Epithelial cell of proximal tubule (primary cell): ENCODE data around the gene RMRP. TPM values are rescaled to one million over a fixed set of nuclear protein-coding genes. Genes with fewer than 3 reads are reported as not detected.

Source experiments
- DNase-seq: peaks from one replicate; pipeline ENCODE4 v3.0.0-alpha.2; 2011; ENCODE audit warnings: low read depth
- H3K4me3 ChIP-seq: 2 replicates; pipeline ENCODE4 v1.5.1; 2011; ENCODE audit warnings: low read depth, mild to moderate bottlenecking, low read length
- CTCF ChIP-seq: conservative IDR thresholded peaks from 2 replicates; pipeline ENCODE4 v1.5.1; 2012; ENCODE audit warnings: low read depth, mild to moderate bottlenecking, low read length
- total RNA-seq: library from RNA; depleted of rRNA; stranded (reverse); fragments of >200 nt; gene quantifications from 2 replicates; pipeline ENCODE4 v1.2.3, GENCODE V29; 2015

RMRP gene
- total RNA-seq, 1 donor from 2014 or later, result 3,154 TPM

- TF ChIP-seq CTCF, result no peak
- DNase-seq, result no peak
- H3K4me3 ChIP-seq, result peak overlapping the region; percentile 78
Measured at GRCh38 chr9:35691334-35691650, 33.5 kb upstream of the RMRP start.

DNA sequence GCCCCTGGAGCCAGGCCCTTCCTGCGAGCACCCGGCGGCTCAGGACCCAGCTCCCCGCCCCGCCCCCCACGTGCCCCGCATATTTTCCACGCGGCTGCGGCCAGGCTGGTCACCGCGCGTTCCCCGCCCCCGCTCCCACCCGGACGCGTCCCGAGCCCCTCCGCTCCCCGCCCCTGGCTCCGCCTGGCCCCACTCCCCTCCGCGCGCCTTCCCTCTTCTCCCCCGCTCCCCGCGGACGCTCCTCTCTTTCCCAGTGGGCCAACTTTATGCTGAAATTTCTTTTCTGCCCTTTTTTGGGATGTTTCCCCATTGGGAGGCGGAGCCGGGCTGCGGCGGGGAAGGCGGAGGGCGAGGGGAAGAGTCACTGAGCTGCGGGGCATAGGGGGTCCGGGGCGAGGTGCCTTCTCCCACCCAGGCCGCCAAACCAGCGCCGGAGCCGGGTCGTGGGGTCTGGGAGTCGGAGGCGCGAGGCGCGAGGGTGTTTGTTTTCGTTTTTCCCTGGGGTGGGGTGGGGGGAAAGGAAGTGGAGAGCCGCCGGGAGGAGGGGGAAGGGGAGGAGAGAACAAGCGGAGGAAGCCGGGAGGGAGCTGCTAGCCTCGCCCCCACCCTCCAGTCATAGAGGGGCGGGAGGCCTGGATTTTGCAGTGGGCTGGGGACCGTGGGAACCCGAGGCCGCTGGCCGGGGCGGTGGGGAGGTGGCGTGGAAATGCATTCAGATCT, 33.0 kb upstream of the RMRP start:
- no peak for TF ChIP-seq CTCF
- DNase-seq, result no peak
- peak overlapping the region; percentile 78 for H3K4me3 ChIP-seq

DNA sequence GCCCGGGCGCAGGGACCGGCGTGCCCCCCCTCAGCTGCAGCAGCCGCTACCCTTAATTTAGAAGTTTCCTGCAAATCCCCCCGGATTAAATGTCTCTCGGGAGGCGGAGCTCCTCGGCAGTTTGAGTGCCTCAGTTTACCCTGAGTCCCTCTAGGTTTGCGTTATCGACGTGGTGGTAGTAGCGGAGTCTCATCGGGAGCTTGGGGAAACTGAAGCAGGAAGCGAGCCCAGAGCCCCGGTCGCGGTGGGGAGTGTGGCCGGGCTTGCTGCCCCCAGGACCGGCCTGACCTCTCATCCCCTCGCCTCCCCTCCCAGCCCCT, 32.4 kb upstream of the RMRP start:
- no peak for DNase-seq

DNA sequence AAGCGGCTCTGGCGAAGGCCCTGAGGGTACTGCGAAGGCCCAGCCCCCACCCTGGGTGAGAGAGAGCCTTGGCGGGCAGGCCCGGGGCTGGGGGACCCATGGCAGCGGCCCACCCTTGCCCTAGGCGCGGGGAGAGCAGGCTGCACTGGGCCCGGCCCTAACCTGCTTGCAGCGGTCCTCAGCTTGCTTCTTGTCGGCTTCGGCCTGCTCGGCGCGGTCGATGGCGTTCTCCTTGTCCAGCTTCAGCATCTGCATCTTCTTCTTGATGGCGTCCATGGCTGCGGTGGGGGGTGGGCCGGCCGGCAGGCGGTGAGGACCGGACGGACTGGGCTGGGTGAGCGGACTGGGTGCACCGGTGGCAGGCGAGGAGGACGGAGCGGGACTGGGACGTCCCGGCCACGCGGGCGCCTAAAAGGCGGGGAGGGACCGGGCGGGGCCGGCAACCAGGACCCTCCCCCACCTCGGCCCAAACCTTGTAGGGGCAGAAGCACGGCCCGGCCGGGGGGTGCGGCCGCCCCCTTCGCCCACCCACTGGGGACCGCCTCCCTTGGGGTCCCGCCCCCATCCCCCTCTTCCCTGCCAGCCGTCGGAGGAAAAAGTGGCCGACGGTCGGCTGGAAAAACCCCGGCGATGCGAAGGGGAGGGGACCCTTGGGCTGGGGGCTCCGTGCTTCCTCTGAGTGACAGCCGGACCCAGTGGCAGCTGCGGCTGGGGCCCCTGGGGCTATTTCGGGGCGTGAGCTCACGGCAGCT, 31.9 kb upstream of the RMRP start, which contains the start of gene TPM2:
TSS of gene TPM2 (minus strand) at position 384 of the 752 bp plus-strand sequence. CDS start at position 276, 108 bp downstream.
- no peak for TF ChIP-seq CTCF
- no peak for DNase-seq
- H3K4me3 ChIP-seq, result peak within 1 kb of the TSS; percentile 78

More for the DNA sequence above, 32.4 kb upstream of the RMRP start:
- no peak for TF ChIP-seq CTCF
- H3K4me3 ChIP-seq, result peak overlapping the region; percentile 78

GRCh38 chr9:35688558-35689541, 31.0 kb upstream of the RMRP start:
- DNase-seq, result peak; percentile 48
- no peak for TF ChIP-seq CTCF
- H3K4me3 ChIP-seq, result peak overlapping the region; percentile 78

- DNase-seq, result no peak
- no peak overlapping the region for H3K4me3 ChIP-seq
- no peak for TF ChIP-seq CTCF
Measured at GRCh38 chr9:35687972-35688557, 30.2 kb upstream of the RMRP start.
